ENCODE data around the gene DGKI.

DGKI gene

GRCh38 chr7:137656227-137656849, 190.4 kb downstream of the DGKI start:
- H3K4me2 ChIP-seq (ENCODE audit: low read length): no peak overlapping the region

GRCh38 chr7:137655804-137656203, 191.0 kb downstream of the DGKI start:
- no peak for TF ChIP-seq CTCF (IDR thresholded peaks at IDR 0.05; ENCODE audit: low read depth, low read length, poor library complexity, severe bottlenecking)
- TF ChIP-seq EZH2phosphoT487 (IDR thresholded peaks at IDR 0.05; ENCODE audit: borderline replicate concordance, low read length): no peak
- Histone ChIP-seq H3K4me2 (ENCODE audit: low read length) (no peak overlapping the region), H3K4me1 (ENCODE audit: control insufficient read depth, low read length) (no peaks in the 10 kb centered on the region), H3K4me3 (ENCODE audit: low read length) (no peak overlapping the region), H3K27me3 (ENCODE audit: control insufficient read depth, low read length) (no peaks in the 10 kb centered on the region), H3K36me3 (ENCODE audit: control insufficient read depth, low read length) (no peaks in the 10 kb centered on the region), H3K9me3 (ENCODE audit: control insufficient read depth, insufficient read depth, low read length) (no peaks in the 10 kb centered on the region), H3K9me2 (replicated peaks; ENCODE audit: control insufficient read depth, low read length) (no peaks in the 10 kb centered on the region), H3K27ac (ENCODE audit: low read depth, low read length) (no peak overlapping the region), H4K20me1 (ENCODE audit: control insufficient read depth, insufficient read depth, low read depth, low read length) (no peaks in the 10 kb centered on the region), H3F3A (ENCODE audit: control insufficient read depth, insufficient read depth) (no peaks in the 10 kb centered on the region), H3K79me2 (ENCODE audit: control insufficient read depth, low read length) (no peaks in the 10 kb centered on the region)

More at GRCh38 chr7:137656227-137656849, 190.4 kb downstream of the DGKI start:
- Histone ChIP-seq H3K27ac (ENCODE audit: low read depth, low read length) (no peak overlapping the region), H3K4me3 (ENCODE audit: low read length) (no peak overlapping the region), H4K20me1 (ENCODE audit: control insufficient read depth, insufficient read depth, low read depth, low read length) (no peaks in the 10 kb centered on the region), H3F3A (ENCODE audit: control insufficient read depth, insufficient read depth) (no peaks in the 10 kb centered on the region), H3K9me3 (ENCODE audit: control insufficient read depth, insufficient read depth, low read length) (no peaks in the 10 kb centered on the region), H3K79me2 (ENCODE audit: control insufficient read depth, low read length) (no peaks in the 10 kb centered on the region), H3K4me1 (ENCODE audit: control insufficient read depth, low read length) (no peaks in the 10 kb centered on the region), H3K36me3 (ENCODE audit: control insufficient read depth, low read length) (no peaks in the 10 kb centered on the region), H3K27me3 (ENCODE audit: control insufficient read depth, low read length) (no peaks in the 10 kb centered on the region), H3K9me2 (replicated peaks; ENCODE audit: control insufficient read depth, low read length) (no peaks in the 10 kb centered on the region)
- TF ChIP-seq CTCF (IDR thresholded peaks at IDR 0.05; ENCODE audit: low read depth, low read length, poor library complexity, severe bottlenecking): peak; percentile 94
- TF ChIP-seq EZH2phosphoT487 (IDR thresholded peaks at IDR 0.05; ENCODE audit: borderline replicate concordance, low read length): no peak

- H3K27ac ChIP-seq (ENCODE audit: low read depth, low read length): no peak overlapping the region
- no peaks in the 10 kb centered on the region for H3K4me1 ChIP-seq (ENCODE audit: control insufficient read depth, low read length)
- TF ChIP-seq EZH2phosphoT487 (IDR thresholded peaks at IDR 0.05; ENCODE audit: borderline replicate concordance, low read length) (no peak), CTCF (IDR thresholded peaks at IDR 0.05; ENCODE audit: low read depth, low read length, poor library complexity, severe bottlenecking) (no peak)
- H3K4me3 ChIP-seq (ENCODE audit: low read length): no peak overlapping the region
- H4K20me1 ChIP-seq (ENCODE audit: control insufficient read depth, insufficient read depth, low read depth, low read length): no peaks in the 10 kb centered on the region
- no peaks in the 10 kb centered on the region for H3K27me3 ChIP-seq (ENCODE audit: control insufficient read depth, low read length)
- H3K4me2 ChIP-seq (ENCODE audit: low read length): no peak overlapping the region
- no peaks in the 10 kb centered on the region for H3K9me3 ChIP-seq (ENCODE audit: control insufficient read depth, insufficient read depth, low read length)
- no peaks in the 10 kb centered on the region for H3K36me3 ChIP-seq (ENCODE audit: control insufficient read depth, low read length)
- no peaks in the 10 kb centered on the region for H3K9me2 ChIP-seq (replicated peaks; ENCODE audit: control insufficient read depth, low read length)
- no peaks in the 10 kb centered on the region for H3F3A ChIP-seq (ENCODE audit: control insufficient read depth, insufficient read depth)
- H3K79me2 ChIP-seq (ENCODE audit: control insufficient read depth, low read length): no peaks in the 10 kb centered on the region
Observed at GRCh38 chr7:137652721-137653120, 194.1 kb downstream of the DGKI start.
